DMS79 treated with DMSO at 0.1 percent for 48 hours (cell line): ENCODE measurements around the gene TRMT10A.
"Not testable (repeated sequence)": the region's sequence is repeated elsewhere in the genome, so short reads cannot be mapped to it uniquely, and the experiment has no call there.

ENCODE experiments used
- DNase-seq: peaks from one replicate; lab custom pipeline; 2025; lab: John Stamatoyannopoulos, UW

Gene TRMT10A

GRCh38 chr4:99552872-99553271 is 11.0 kb downstream of the TRMT10A start:
- DNase-seq, result no peak

DNA sequence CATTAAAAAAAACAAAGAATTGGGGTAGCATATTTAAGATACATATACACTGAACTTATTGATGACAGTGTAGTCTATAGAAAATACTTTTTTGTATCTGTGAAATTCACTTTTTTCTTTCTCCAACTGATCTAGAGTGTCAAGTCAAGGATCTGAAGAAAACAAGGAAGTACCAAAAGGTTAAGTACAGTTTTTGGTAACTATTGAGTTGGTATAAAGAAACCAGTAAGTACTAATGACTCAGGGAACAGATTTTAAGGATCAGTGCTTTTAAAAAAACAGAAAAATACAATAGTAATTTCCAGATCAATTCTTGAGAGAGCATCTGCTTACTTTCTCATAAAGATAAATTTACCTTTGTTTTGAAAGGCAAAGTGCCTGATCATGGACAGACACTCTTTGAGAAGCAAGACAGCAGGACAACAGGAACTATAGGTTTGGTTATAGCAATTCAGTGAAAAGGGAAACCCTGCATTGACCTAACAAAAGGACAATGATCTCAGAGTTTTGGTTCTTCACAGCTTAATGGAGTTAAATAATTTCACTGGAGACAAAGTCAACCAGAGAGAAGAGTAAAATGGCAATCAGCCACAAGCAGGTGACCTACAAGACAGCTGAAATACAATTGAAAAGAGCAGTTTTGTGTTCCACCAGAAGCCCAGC is 23.4 kb downstream of the TRMT10A start:
- DNase-seq, result no peak

DNA sequence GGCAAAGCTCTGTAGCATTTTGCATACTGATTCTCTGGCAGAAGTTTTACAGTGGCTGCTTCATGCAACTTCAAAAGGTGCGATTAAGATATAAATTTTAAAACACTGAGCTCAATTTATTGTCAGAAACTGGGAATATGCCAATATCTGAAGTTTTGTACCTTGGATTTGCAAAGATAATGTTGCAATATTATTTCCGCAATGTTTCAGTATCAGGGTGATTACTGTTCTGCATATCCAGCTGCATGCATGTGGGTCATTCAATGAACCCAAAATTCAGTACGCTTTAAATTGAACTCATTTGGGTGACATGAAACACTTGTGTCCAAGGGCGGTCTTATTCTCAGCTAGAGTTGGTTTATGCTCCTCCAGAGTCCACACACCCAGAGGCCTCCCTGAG is 26.2 kb downstream of the TRMT10A start:
- DNase-seq, result no peak

DNA sequence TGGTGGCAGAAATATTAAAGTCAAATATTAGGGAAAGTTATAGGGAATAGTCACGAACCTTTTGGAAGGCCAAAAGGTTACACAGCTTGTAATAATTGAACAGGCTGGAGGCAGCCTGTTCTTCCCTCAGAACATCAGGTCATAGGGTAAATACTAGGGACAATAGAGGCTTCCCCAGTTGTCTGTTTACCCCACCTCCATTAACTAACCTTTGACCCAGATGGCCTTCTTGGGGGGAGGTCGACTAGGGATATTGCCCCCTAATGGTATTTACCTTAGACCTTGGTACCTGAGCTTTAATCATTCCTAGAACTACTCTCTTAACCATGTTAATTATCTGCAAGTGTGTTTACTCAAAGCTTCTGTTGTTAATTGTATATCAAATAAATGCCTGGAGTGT is 27.0 kb downstream of the TRMT10A start:
- DNase-seq, result no peak

- no peak for DNase-seq
Observed at GRCh38 chr4:99536271-99536670, 27.6 kb downstream of the TRMT10A start.

DNA sequence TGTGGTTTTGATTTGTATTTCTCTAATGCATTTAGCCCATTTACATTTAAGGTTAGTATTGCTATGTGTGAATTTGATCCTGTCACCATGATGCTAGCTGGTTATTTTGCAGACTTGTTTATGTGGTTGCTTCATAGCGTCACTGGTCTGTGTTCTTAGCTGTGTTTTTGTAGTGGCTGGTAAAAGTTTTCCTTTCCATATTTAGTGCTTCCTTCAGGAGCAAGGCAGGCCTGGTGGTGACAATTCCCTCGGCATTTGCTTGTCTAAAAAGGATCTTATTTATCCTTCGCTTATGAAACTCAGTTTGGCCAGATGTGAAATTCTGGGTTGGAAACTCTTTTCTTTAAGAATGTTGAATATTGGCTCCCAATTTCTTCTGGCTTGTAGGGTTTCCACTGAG is 29.1 kb downstream of the TRMT10A start:
- DNase-seq, result not testable (repeated sequence)

DNA sequence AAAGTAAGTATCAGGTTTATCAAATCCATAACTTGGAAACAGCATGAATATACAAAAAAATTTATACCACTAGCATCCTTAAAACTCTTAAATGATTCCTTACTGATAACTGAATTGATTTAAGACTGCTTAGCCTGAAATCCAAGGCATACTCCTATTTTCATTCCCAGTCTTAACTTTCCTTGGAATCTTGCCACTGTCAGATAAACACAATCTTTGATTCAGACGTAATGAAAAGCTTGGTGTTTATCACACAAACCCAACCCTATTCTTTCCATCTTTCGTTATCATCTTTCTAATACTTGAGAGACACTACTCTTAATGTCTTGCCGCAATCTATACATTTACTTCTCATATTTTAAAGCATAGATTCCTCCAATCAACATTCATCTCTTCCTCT is 33.9 kb downstream of the TRMT10A start:
- no peak for DNase-seq

DNA sequence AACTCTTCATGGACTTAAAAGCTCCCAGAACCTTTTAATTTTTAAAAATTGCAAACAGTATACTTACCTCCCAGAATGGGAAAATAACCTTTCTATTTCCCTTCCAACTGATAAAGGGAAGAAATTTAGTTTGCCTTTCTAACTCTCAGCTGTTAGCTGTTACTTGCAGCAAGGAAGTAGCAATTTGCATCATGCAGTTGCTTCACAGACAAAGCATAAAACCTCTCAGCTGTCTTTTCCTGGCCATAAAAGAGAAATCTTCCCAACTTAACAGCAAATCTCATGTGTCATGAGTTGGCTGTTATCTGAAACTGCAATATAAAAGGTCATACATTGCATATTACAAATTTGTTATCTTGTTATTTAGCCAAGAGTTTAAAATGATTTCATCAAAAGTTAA is 34.6 kb downstream of the TRMT10A start:
- DNase-seq, result no peak

- no peak for DNase-seq
Observed at GRCh38 chr4:99518601-99519295, 45.1 kb downstream of the TRMT10A start.

GRCh38 chr4:99510721-99511120 is 53.1 kb downstream of the TRMT10A start, which contains the start of gene C4orf17:
Gene C4orf17, plus strand, starts transcription at chr4:99511021. Its CDS starts 2,061 bp downstream, at chr4:99513082.
- DNase-seq, result no peak

DNA sequence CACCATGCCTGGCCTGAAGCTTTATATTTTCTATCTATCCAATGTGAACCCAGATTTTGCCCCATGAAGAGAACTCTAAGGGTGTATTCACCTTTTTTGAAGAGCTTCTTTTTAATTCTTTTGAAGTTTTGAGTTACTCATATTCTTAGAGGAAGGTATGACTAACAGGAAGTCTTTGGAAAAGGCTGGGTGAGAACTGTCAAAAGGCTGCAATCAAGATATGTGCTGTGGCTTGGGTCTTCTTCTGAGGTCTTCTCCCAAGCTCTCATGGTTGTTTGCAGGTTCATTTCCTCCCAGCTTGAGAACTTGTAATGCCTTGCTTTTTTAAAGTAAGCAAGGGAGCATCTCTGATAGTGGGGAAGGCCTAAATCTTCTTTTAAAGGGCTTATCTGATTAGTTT is 56.1 kb downstream of the TRMT10A start:
- no peak for DNase-seq

DNA sequence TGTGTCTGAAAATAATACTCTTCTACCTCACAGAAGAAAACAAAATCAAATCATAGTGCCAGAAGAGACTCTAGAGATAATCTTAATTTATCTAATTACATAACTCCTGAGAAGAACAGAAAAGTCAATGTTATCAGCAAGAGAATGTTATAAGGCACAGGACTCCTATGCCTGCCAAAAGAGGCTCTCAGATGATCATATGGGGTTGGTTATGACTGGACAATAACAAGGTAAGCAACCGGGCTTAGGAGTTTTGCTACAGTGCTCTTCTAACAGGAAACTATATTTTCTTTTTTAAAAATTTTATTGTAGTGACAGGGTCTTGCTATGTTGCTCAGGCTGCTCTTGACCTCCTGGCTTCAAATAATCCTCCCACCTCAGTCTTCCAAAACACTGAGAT is 56.5 kb downstream of the TRMT10A start:
- DNase-seq, result no peak

GRCh38 chr4:99506781-99507180 is 57.1 kb downstream of the TRMT10A start:
- DNase-seq, result no peak

- no peak for DNase-seq
Observed at GRCh38 chr4:99504804-99505502, 58.9 kb downstream of the TRMT10A start.
